ENCODE measurements around the gene SYK.

DNA sequence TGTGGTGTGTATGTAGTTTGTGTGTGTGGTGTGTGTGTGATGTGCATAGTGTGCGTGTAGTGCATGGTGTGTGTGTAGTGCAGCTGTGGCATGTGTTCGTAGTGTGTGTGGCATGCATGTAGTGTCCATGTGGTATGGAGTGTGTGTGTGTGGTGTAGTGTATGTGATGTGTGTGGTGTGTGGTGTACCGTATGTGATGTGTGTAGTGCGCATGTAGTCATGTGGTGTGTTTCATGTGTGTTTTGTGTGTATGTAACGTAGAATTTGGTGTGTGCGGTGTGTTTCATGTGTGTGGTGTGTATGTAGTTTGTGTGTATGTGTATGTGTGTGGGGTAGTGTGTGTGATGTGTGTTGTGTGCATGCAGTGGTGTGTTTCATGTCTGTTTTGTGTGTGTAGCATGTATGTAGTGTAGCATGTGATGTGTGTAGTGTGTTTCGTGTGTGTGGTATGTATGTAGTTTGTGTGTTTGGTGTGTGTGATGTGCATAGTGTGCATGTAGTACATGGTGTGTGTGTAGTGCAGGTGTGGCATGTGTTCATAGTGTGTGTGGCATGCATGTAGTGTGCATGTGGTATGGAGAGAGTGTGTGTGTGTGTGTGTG is 40.7 kb downstream of the SYK start:
- TF ChIP-seq, protein P1, sequence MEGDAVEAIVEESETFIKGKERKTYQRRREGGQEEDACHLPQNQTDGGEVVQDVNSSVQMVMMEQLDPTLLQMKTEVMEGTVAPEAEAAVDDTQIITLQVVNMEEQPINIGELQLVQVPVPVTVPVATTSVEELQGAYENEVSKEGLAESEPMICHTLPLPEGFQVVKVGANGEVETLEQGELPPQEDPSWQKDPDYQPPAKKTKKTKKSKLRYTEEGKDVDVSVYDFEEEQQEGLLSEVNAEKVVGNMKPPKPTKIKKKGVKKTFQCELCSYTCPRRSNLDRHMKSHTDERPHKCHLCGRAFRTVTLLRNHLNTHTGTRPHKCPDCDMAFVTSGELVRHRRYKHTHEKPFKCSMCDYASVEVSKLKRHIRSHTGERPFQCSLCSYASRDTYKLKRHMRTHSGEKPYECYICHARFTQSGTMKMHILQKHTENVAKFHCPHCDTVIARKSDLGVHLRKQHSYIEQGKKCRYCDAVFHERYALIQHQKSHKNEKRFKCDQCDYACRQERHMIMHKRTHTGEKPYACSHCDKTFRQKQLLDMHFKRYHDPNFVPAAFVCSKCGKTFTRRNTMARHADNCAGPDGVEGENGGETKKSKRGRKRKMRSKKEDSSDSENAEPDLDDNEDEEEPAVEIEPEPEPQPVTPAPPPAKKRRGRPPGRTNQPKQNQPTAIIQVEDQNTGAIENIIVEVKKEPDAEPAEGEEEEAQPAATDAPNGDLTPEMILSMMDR (IDR thresholded peaks at IDR 0.05): no peak
- TF ChIP-seq EP300 (IDR thresholded peaks at IDR 0.05) (no peak), POLR2A (IDR thresholded peaks at IDR 0.05) (peak in 1 of 4 donors; percentile 79), POLR2AphosphoS5 (IDR thresholded peaks at IDR 0.05) (no peak)

Measured in stomach (tissue), 4 donors.